ENCODE data around the gene PDLIM4. TPM values are rescaled to one million over a fixed set of nuclear protein-coding genes. Genes with fewer than 3 reads are reported as not detected.
A peak's percentile ranks its signal among the peaks of the same experiment; 100 is the strongest.

PDLIM4 gene
- total RNA-seq, 1 donor from 2014 or later: 1.2 TPM

DNA sequence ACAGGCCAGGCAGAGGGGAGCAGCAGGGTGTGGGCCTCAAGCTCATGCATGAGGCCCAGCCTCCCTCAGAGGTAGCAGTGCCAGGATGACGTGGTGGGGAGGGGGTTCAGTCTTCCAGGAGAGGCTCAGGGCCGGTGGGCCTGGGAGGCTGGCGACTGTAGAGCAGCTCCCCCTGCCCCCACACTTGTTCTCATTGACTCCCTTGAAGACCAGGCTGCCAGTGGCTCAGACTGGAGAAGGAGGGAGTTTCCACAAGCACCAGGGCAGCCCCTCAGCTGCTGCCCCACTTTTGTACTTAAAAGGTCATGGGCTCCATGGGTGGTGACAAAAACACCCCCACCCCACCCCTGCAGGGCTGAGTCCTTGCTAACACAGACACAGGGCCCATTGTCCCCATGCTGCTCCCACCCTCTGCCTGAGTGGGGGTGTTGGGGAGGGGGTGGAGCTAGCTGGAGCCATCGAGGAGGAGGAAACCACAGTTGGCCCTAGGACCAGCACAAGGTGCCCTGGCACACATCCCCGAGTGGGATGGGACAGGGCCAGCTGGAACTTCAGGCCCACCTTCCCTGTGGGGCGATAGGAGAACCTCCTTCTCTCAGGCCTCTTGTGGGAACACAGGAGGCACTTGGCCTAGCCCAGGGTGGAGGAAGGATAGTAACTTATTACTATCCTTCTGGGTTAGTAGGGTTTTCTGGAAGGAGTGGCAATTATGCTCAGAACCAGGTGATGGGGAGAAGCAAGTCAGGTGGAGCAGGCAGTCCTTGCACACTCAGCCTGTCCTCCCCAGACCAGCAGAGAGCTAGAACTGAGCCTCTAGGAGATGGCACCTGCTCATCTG is 10.7 kb downstream of the PDLIM4 start:
- intact Hi-C loops (cut with micrococcal nuclease): no loop called here
- Mint-ChIP-seq H3K27me3 (ENCODE audit: low read depth) (peaks cover 3% of the 10 kb centered on the region), H3K4me3 (ENCODE audit: low read depth) (no peak overlapping the region), H3K9me3 (no peaks in the 10 kb centered on the region), H3K27ac (no peak overlapping the region), H3K36me3 (ENCODE audit: low read depth) (no peaks in the 10 kb centered on the region), H3K4me1 (ENCODE audit: low read depth) (peaks cover 24% of the 10 kb centered on the region)
- no peak for DNase-seq (ENCODE audit: low spot score)

DNA sequence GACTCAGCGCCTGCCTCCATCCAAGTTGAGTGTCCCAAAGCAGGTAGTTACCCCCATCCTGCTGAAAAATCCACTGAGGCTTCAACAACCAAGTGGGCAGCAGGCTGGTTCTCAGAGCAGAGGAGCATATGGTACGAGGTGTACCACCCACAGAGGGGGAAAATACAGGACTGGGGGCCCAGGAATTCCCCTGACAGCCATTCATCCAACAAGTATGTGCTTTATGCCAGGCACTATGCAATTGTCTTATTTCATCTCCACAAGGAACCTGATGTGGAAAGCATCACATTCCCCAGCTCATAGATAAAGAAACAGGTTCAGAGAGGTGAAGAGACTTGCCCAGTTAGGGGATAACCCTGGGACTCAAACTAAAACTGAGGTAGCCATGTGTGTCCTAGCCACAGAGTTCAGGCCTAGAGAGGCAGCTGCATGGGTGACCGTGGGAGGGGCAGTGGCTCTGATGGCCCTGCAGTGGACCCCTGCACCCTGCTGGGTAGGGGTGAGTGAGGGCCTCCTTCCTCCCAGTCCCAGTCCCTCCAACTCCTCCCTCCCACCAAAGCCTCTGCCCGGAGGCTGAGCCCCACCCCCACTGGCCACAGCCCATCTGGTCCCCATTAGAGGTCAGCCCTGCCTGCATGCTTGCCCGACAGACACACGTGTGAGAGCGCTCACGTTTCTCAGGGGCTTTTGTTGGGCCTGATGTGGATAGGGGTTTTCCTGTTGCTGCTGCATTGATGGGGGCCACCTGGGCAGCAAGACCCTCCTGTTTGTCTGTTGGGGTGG is 11.5 kb downstream of the PDLIM4 start:
- H3K4me1 Mint-ChIP-seq (ENCODE audit: low read depth): peaks cover 16% of the 10 kb centered on the region
- no peak overlapping the region for H3K27ac Mint-ChIP-seq
- H3K27me3 Mint-ChIP-seq (ENCODE audit: low read depth): peaks cover 5% of the 10 kb centered on the region
- H3K9me3 Mint-ChIP-seq: no peaks in the 10 kb centered on the region
- H3K36me3 Mint-ChIP-seq (ENCODE audit: low read depth): no peaks in the 10 kb centered on the region
- intact Hi-C loops (cut with micrococcal nuclease): no loop called here
- DNase-seq (ENCODE audit: low spot score): no peak
- no peak overlapping the region for H3K4me3 Mint-ChIP-seq (ENCODE audit: low read depth)

DNA sequence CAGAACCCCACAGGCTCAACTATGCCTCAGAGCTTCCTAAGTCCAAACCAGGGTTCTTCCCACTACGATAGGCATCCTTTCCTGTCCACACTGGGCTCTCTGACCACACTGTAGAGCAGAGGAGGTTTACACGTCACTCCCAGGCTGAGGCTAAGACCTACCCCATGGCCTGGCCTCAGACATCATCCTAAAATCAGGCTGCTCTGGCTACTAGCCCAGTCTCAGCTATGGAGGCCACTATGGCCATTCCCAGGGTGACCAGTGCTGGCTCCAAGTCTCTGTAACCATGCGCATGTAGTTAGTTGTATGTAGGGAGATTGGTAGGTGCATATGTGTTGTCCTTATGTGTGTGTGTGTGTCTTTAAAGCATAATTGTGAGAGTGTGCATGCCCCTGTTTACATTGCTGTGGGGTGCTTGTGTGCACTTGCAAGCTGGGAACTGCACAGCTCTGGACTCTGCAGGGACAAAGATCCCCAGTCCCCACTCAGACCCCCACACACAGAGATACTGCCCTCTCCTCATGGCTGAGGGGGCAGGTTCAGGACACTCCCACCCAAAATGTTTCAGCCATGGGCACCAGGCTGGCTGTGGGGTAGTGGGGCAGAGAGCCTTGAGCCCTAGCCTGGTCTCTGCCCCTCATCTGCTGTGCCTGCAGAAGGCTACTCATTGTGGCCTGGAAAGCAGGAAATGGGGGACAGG is 12.3 kb downstream of the PDLIM4 start:
- intact Hi-C loops (cut with micrococcal nuclease): no loop called here
- peaks cover 5% of the 10 kb centered on the region for H3K27me3 Mint-ChIP-seq (ENCODE audit: low read depth)
- H3K4me1 Mint-ChIP-seq (ENCODE audit: low read depth): peaks cover 8% of the 10 kb centered on the region
- no peak overlapping the region for H3K27ac Mint-ChIP-seq
- DNase-seq (ENCODE audit: low spot score): no peak
- no peaks in the 10 kb centered on the region for H3K9me3 Mint-ChIP-seq
- no peak overlapping the region for H3K4me3 Mint-ChIP-seq (ENCODE audit: low read depth)
- no peaks in the 10 kb centered on the region for H3K36me3 Mint-ChIP-seq (ENCODE audit: low read depth)

DNA sequence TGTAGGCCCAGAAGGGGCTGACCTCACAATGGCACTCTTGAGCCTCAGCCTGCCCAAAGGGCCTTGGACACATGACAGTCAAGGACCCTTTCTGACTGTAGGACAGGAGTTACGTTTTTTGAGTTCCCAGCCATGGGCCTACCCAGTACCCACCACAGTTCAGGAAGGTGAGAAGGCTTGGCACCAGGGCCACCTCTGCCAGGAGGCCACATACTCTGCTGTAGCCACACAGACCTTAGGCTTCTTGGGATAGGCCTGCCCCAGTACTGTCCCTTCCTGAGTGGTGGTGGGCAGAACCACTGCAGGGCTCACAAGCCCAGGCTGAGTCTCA is 12.8 kb downstream of the PDLIM4 start:
- no peaks in the 10 kb centered on the region for H3K36me3 Mint-ChIP-seq (ENCODE audit: low read depth)
- DNase-seq (ENCODE audit: low spot score): no peak
- H3K27me3 Mint-ChIP-seq (ENCODE audit: low read depth): peaks cover 5% of the 10 kb centered on the region
- intact Hi-C loops (cut with micrococcal nuclease): no loop called here
- no peak overlapping the region for H3K4me3 Mint-ChIP-seq (ENCODE audit: low read depth)
- H3K27ac Mint-ChIP-seq: no peak overlapping the region
- H3K4me1 Mint-ChIP-seq (ENCODE audit: low read depth): peaks cover 3% of the 10 kb centered on the region
- no peaks in the 10 kb centered on the region for H3K9me3 Mint-ChIP-seq

DNA sequence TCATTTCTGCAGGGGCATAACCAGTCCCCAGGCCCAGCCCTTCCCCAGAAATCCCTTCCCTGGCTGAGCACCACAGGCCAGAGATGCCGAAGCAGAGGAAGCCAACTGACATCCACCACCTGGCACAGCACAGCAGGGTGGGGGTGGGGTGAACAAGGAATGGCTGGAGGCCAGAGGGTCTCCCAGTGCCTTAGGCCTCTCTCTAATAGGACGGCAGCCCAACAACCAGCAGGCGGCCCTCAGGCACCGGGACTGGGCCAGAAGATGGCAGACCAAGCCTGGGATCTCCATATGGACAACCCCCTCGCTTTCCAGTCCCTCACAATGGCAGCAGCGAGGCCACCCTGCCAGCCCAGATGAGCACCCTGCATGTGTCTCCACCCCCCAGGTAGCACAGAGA is 13.2 kb downstream of the PDLIM4 start:
- Mint-ChIP-seq H3K4me1 (ENCODE audit: low read depth) (peaks cover 3% of the 10 kb centered on the region), H3K9me3 (no peaks in the 10 kb centered on the region), H3K4me3 (ENCODE audit: low read depth) (no peak overlapping the region), H3K27ac (no peak overlapping the region), H3K27me3 (ENCODE audit: low read depth) (peaks cover 5% of the 10 kb centered on the region), H3K36me3 (ENCODE audit: low read depth) (no peaks in the 10 kb centered on the region)
- DNase-seq (ENCODE audit: low spot score): no peak
- intact Hi-C loops (cut with micrococcal nuclease): no loop called here

DNA sequence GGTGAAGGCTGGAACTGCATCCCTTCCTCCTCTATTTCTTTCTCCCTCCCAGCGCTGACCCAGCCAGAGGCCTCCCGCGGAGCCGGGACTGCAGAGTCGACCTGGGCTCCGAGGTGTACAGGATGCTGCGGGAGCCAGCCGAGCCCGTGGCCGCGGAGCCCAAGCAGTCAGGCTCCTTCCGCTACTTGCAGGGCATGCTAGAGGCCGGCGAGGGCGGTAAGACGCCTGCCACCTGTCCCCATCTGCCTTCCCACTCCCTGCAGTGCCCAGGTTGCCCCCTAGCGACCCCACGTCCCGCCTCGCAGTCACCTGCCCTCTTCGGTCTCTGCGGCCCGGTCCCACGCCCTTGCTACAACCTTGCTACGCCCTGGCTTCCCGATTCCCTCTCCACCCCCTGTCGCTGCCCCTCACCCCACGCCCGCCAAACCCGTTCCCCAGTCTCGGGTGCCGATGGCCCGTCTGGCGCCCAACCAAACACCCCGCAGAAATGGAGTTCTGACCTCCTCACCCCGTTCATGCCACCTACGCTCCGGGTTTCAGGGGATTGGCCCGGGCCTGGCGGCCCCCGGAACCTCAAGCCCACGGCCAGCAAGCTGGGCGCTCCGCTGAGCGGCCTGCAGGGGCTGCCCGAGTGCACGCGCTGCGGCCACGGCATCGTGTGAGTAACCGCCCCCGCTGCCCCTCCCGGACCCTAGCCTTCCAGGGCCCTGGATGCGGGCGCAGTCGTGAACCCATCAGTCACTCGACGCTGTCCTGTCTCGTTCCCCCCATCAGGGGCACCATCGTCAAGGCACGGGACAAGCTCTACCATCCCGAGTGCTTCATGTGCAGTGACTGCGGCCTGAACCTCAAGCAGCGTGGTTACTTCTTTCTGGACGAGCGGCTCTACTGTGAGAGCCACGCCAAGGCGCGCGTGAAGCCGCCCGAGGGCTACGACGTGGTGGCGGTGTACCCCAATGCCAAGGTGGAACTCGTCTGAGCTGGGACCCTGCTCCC is 14.1 kb downstream of the PDLIM4 start:
- no peaks in the 10 kb centered on the region for H3K9me3 Mint-ChIP-seq
- intact Hi-C loops (cut with micrococcal nuclease): loop anchor here (2.0 kb wide), 1 partner anchor 21 kb away; no protein-coding TSS in a partner anchor
- no peak overlapping the region for H3K27ac Mint-ChIP-seq
- H3K27me3 Mint-ChIP-seq (ENCODE audit: low read depth): peaks cover 5% of the 10 kb centered on the region
- H3K36me3 Mint-ChIP-seq (ENCODE audit: low read depth): no peaks in the 10 kb centered on the region
- peaks cover 3% of the 10 kb centered on the region for H3K4me1 Mint-ChIP-seq (ENCODE audit: low read depth)
- no peak for DNase-seq (ENCODE audit: low spot score)
- no peak overlapping the region for H3K4me3 Mint-ChIP-seq (ENCODE audit: low read depth)

DNA sequence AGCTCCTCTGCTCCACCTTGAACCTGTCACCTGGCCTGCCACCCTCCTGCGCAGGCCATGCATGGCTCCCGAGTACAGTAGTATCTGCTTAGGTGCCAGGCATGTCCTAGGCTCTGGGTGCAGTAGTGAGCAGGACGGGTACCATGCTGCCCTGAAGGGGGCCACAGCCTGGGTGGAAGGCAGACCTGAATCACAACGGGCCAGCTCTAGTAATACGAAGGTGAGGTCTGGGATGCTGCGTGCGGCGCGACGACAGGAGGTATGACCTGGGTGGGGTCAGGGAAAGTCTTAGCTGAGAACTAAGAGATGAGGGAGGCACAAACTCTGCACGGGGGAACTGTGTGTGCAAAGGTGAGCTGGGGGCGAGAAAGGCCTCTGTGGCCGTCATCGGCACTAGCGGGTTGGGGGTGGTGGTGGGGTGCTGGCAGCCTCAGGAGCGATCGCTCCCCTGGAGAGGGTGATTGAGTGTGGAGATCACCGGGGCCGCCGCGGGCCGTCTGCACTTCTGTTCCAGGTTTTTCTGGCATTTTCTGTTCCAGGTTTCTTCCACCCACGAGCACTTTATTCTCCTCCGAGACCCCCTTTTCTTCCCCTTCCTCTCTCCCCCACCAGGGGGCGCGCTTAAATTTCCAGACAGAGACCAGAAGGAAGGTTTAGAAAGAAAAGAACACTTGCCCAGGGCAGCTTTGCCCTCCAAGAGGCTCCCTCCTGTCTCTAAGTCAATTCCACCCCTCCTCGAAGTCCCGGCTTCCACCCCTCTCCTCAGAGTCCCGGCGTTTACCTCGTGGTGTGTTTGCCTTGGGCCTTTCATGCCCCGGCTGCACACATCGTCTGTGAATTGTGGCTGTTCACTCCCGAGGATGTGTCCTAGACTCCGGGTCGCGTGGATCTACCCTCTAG is 15.1 kb downstream of the PDLIM4 start:
- DNase-seq (ENCODE audit: low spot score): peak; percentile 52
- intact Hi-C loops (cut with micrococcal nuclease): loop anchor here (1.0 to 2.0 kb wide), 2 partner anchors 20 to 229 kb away; no protein-coding TSS in a partner anchor
- Mint-ChIP-seq H3K36me3 (ENCODE audit: low read depth) (no peaks in the 10 kb centered on the region), H3K27ac (peak overlapping the region; percentile 6), H3K27me3 (ENCODE audit: low read depth) (peaks cover 5% of the 10 kb centered on the region), H3K9me3 (no peaks in the 10 kb centered on the region), H3K4me3 (ENCODE audit: low read depth) (no peak overlapping the region), H3K4me1 (ENCODE audit: low read depth) (peaks cover 3% of the 10 kb centered on the region)

DNA sequence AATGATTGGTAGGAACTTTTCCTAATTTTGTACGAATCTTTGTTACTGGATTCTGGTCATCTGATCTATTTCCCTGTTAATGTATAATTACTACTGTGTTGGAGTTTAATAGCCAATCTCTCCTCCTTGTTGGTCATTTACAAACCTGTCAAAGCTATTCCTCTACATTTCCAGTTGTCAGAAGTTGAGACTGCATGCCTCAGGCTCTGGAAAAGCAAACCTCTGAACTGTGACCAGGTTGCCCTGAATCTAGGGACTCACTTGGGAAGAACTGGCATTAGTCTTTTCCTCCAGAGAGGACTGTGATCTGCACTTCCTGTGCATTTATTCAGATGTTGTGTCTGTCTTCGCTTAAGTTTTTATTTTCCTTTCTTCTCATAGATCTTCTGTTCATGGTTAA is 16.1 kb downstream of the PDLIM4 start:
- peaks cover 3% of the 10 kb centered on the region for H3K4me1 Mint-ChIP-seq (ENCODE audit: low read depth)
- H3K27me3 Mint-ChIP-seq (ENCODE audit: low read depth): peaks cover 5% of the 10 kb centered on the region
- no peaks in the 10 kb centered on the region for H3K36me3 Mint-ChIP-seq (ENCODE audit: low read depth)
- intact Hi-C loops (cut with micrococcal nuclease): loop anchor here (1.0 to 2.0 kb wide), 2 partner anchors 19 to 228 kb away; no protein-coding TSS in a partner anchor
- no peak overlapping the region for H3K27ac Mint-ChIP-seq
- H3K4me3 Mint-ChIP-seq (ENCODE audit: low read depth): no peak overlapping the region
- DNase-seq (ENCODE audit: low spot score): no peak
- H3K9me3 Mint-ChIP-seq: no peaks in the 10 kb centered on the region

DNA sequence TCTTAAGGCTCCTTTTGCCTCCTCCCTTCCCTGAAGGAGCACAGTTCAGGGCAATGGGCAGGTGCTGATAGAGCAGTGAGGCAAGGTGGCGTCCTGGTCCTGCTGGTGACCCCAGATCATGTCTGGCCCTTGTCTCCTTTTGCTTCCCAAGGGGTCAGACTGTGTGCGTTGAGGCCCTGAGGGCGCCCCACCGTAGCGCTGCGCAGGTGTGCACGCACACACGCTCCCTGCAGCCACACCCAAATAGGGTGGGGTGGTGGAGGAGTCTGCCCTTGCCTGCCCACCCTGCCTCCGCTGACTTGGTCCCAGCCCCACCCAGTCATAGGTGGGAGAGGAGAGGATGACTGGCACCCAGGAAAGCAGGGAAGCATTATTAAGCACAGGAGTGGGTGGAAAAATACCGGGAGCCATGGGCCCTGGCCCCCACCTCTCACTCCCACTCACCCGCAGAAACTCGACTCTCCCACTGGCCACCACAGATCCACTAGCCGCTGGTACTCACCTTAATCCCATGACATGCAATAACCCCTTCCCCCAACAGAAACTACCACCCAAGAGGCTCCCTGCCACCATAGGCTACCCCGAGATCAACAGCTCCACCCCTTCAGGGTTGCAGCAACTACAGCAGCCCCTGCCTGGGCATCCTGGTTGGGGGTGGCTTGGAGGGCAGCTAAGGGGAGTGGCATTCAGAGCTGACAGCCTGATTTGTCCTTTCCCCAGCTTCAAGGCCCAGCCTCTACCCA is 16.7 kb downstream of the PDLIM4 start:
- Mint-ChIP-seq H3K9me3 (no peaks in the 10 kb centered on the region), H3K27me3 (ENCODE audit: low read depth) (peaks cover 5% of the 10 kb centered on the region), H3K36me3 (ENCODE audit: low read depth) (no peaks in the 10 kb centered on the region), H3K27ac (no peak overlapping the region), H3K4me3 (ENCODE audit: low read depth) (no peak overlapping the region), H3K4me1 (ENCODE audit: low read depth) (peaks cover 3% of the 10 kb centered on the region)
- DNase-seq (ENCODE audit: low spot score): no peak
- intact Hi-C loops (cut with micrococcal nuclease): no loop called here

DNA sequence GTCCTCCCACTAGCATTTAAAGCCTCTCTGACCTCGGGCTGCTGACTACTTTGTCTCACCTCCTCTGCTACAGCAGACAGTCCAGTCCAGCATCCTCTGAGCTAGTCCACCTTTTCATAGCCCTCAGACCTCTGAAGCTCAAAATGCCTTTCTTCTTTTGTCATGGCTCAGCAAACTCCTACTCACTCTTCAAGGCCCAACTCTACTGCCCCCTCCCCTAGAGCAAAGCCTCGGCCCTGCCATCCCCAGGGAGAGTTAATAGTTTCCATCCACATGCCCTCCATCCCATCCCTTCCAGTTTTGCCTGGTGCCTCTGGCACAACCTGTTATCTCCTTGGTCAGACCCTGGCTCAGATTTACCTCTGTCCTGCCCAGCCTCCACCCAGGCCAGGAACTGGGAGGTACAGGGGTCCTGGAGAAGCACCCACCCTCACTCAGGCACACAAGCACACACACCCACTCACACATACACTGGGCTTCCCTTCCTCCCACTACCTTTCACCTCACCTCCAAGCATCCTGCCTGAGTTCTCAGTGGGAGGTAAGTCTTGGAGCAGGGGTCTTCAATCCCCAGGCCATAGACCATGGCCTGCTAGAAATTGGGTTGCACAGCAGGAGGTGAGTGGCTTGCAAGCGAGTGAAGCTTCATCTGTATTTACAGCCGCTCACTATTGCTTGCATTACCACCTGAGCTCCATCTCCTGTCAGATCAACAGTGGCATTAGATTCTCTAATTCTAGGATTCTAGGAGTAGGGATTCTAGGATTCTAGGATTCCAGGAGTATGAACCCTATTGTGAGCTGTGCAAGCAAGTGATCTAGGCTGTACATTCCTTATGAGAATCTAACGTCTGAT is 18.1 kb downstream of the PDLIM4 start:
- Mint-ChIP-seq H3K9me3 (no peaks in the 10 kb centered on the region), H3K36me3 (ENCODE audit: low read depth) (no peaks in the 10 kb centered on the region), H3K4me1 (ENCODE audit: low read depth) (peaks cover 3% of the 10 kb centered on the region), H3K27me3 (ENCODE audit: low read depth) (peaks cover 7% of the 10 kb centered on the region), H3K4me3 (ENCODE audit: low read depth) (no peak overlapping the region), H3K27ac (no peak overlapping the region)
- DNase-seq (ENCODE audit: low spot score): no peak
- intact Hi-C loops (cut with micrococcal nuclease): no loop called here

Measured in activated T-helper 2 cell treated with anti-CD3 and anti-CD28 coated beads, Interferon-gamma antibody, Interleukin-2, Interleukin-4, amounts not matched to agents 10 μg/mL and 5 μg/mL and 100 μg/mL, durations not matched to agents 14 hours and 24 hours and 36 hours (primary cell).